NCI-H2029 treated with DMSO at 0.1 percent for 48 hours (cell line): Measurements from ENCODE around the gene CST9.
"Not testable (repeated sequence)": the region's sequence is repeated elsewhere in the genome, so short reads cannot be mapped to it uniquely, and the experiment has no call there.

Experiments used
- DNase-seq: peaks from one replicate; lab custom pipeline; 2025; lab: John Stamatoyannopoulos, UW

Gene CST9

GRCh38 chr20:23586735-23587525 lies 18.8 kb downstream of the CST9 start:
- DNase-seq = no peak

GRCh38 chr20:23585808-23586734 lies 19.6 kb downstream of the CST9 start:
- DNase-seq = no peak

GRCh38 chr20:23585449-23585807 lies 20.3 kb downstream of the CST9 start:
- DNase-seq = no peak

GRCh38 chr20:23584434-23585199 lies 21.1 kb downstream of the CST9 start:
- DNase-seq = no peak

GRCh38 chr20:23583526-23583925 lies 22.2 kb downstream of the CST9 start:
- no peak for DNase-seq

- DNase-seq = no peak
Observed at GRCh38 chr20:23582293-23582692, 23.4 kb downstream of the CST9 start.

- not testable (repeated sequence) for DNase-seq
Observed at GRCh38 chr20:23581833-23582232, 23.9 kb downstream of the CST9 start.

- no peak for DNase-seq
Observed at GRCh38 chr20:23574977-23575376, 30.7 kb downstream of the CST9 start.

GRCh38 chr20:23570178-23570760 lies 35.4 kb downstream of the CST9 start:
- no peak for DNase-seq

GRCh38 chr20:23569570-23569969 lies 36.1 kb downstream of the CST9 start:
- DNase-seq = no peak

GRCh38 chr20:23568971-23569330 lies 36.8 kb downstream of the CST9 start:
- DNase-seq = no peak

GRCh38 chr20:23568320-23568970 lies 37.3 kb downstream of the CST9 start, which contains the start of gene CST9L:
TSS of gene CST9L (minus strand) at chr20:23568484. CDS start at chr20:23568450, 34 bp downstream.
- DNase-seq = no peak

- no peak for DNase-seq
Observed at GRCh38 chr20:23566199-23566932, 39.4 kb downstream of the CST9 start.

- no peak for DNase-seq
Observed at GRCh38 chr20:23565503-23566045, 40.1 kb downstream of the CST9 start.

GRCh38 chr20:23564927-23565326 lies 40.8 kb downstream of the CST9 start:
- DNase-seq = no peak

- no peak for DNase-seq
Observed at GRCh38 chr20:23562721-23563342, 42.9 kb downstream of the CST9 start.

GRCh38 chr20:23554401-23554800 lies 51.3 kb downstream of the CST9 start:
- no peak for DNase-seq
